HG02840 (cell line): ENCODE data around the gene COX19.

Experiments
- ATAC-seq: cut with Tn5 transposase; IDR thresholded peaks from one replicate; pipeline ENCODE4 v1.9.1; 2021; ENCODE audit warnings: mild to moderate bottlenecking, moderate library complexity, moderate number of reproducible peaks; ENCODE audit not compliant: unreplicated experiment, low FRiP score

COX19 gene, protein sequence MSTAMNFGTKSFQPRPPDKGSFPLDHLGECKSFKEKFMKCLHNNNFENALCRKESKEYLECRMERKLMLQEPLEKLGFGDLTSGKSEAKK

DNA sequence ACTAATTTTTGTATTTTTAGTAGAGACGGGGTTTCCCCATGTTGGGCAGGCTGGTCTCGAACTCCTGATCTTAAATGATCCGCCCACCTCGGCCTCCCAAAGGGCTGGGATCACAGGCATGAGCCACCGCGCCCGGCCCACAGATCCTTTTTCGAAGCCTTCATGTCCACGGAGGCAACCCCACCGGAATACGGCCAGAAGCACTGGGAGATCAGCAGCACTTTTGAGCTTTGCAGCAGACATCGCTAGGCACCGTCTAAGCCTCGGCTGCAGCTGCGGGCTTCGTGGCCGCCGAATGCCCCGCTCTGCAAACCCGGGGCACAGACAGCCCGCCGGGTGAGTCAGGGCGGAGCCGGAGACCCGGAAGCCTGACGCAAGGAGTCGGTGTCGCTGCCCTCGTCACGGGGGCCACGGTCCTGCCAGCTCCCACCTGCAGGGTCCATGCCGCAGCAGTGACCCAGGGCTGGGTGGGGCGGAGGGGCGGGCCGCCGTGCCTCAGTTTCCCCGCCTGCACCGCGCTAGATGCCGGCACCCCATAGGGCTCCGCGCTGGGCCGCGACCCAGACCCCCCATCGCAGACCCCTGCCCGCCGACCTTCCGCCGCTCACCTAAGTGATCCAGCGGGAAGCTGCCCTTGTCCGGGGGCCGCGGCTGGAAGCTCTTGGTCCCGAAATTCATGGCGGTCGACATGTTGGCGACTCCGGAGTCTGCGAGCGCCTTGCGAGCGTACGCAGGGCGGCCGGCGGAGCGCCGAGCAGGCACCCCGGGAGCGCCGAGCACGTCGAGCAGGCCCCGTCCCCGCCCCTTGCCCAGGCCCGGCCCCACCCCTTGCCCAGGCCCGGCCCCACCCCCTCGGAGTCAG, at the start of gene COX19:
TSS of gene COX19 (minus strand) at position 730 of the 862 bp plus-strand sequence. CDS start at position 690, 40 bp downstream.
- peak; percentile 69 for ATAC-seq

DNA sequence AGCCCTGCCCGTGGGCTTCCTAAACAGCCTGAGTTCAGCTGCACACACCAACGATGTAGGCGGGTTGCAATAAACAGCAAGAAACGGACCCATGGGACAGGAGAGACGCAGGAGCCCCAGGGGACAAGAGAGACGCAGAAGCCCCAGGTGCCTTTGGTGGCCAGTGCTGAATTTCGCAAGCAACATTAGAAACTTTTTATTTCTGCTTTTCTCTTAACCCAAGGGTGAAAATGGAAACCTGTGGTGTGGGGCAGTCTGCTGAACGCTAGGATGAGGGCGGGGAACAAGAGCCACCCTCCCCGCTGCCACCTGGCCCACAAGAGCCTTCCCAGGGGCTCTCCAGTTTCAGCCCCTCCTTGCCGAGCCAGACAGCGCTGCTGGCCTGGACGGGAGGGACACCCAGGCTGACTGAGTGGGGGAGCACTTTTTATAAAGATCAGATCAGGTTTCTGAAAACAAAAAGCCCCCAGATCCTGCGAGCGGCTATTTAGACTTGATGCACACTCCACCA, 49.0 kb upstream of the COX19 start:
- peak; percentile 47 for ATAC-seq

DNA sequence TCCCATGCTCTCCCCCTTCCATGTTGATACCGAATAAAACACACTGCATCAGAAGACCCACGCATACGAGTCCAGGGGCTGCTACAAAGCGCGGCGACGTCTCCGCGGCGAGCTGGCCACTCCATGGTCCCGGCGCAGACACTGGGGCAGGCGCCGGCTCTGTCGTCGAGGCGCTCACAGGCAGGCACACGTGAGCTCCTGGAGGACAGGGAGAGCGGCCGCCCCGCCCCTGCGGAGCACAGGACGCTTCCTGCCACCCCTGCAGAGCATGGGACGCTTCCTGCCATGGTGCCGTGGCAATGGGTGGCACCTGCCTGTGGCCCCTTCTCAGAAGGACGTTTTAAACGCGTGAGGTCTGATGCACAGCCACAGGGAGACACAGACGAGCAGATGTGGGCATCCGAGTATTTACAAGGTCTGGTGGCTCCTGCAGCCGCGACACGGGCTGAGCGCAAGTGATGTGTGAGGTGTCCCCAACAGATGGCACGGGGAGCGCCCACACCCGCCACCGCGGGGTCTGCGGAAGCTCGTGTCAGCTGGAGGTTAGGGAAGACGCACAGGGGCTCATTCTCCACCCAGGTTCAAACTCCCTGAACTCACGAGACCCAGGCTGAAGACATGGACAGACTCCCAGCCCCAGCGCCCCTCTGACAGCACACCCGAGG, 47.6 kb upstream of the COX19 start:
- no peak for ATAC-seq

DNA sequence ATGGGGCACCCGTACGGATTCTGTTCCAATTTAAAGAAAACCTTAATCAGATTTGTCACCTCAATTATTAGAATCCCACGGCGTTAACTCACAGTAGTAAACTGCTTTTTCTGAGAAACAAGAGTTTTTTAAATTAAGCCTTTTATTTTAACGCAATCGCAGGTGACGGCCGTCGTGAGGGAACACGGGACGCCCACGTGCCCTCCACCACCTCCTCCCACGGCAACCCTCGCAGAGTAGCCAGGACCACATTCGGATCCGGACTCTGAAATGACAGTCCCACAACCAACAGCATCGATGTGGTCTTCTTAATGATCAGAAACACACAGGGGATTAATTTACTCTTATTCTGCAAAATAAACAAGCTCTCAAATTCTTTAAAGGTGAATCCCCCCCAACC, 47.0 kb upstream of the COX19 start:
- ATAC-seq: no peak

DNA sequence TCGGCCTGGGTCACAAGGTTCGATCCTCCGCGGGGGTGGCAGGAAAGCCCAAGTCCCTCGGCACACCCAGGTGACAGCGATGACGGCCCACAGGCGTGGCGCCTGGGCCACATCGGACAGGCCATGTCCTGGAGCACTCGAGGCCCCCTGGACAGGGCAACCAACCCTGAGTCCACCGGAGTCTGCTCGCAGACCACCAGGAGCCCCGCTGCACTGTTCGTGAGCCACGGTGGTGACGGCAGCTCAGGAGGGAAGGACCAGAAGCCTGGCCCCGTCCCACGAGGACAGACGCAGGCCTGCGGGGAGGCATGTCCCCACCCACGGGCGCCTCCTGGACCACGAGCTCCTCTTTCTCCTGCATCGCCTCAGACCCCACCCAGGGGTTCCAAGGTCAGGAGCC, 46.6 kb upstream of the COX19 start:
- ATAC-seq: no peak

DNA sequence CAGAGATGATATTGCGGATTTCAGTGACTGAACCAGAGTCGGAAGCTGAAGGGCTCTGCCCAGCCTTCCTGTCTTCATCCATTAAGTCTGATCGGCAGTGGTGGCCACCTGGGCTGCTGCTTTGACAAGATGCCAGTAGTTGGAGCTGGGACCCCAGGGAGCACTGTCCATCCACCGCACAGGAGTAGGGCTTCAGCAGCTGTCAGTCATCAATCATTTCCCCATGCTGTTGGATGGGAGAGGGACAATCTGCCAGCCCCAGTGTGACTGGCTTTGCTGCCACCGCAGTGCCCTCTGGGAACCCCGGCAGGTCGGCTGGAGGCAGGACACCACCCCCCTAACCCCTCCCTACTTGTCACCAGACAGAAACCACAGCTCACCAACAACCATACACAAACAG, 46.0 kb upstream of the COX19 start:
- no peak for ATAC-seq

DNA sequence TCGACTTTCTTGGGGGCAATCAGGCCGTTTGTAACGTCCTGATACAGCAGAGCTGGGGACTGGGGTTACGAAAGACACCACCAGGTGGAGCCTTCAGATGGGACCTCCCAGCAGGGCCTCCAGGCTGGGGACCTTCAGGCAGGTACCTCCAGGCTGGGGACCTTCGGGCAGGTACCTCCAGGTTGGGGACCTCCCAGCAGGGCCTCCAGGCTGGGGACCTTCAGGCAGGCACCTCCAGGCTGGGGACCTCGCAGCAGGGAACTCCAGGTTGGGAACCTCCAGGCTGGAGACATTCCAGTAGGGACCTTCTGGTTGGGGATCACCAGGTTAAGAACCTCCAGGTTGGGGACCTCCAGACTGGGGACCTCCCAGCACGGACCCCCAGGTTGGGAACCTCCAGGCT, 45.5 kb upstream of the COX19 start:
- no peak for ATAC-seq

DNA sequence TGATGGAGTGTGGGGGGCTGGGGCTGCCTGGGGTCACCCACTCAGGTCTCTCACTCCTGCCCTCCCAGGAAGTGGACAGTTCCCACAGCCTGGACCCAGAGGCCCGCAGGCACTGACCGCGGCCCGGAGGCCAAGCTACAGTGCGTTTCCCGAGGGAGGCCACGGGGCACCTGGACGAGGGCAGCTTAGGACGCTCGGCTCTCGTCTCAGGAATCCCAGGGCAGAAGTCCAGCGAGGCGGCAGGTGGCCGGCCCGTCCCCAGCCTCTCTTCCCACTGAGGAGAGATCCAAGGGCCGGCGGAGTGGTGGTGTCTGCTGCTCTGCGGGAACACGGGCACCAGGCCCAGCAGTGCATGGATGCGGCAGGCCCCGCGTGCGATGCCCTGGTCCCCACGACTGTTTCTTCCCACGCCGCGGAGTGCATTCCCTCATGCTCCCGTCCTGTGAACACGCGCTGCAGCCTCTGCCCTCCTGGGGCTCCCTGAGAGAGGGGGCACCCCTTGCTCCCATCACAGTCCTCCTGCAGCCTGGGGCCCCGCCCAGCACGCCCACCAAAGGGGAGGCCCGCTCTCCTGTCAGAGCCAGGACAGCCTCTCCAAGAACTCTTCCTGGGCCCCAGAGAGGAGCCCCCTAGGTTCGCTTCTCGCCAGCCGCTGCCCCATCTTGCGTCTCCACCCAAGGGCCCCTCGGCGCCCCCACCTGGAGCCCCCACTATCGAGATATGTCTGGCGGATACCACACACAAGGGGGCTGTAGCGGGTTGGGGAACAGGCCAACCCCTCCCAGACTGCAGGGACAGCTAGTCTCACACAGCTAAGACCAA, 44.7 kb upstream of the COX19 start:
- no peak for ATAC-seq

DNA sequence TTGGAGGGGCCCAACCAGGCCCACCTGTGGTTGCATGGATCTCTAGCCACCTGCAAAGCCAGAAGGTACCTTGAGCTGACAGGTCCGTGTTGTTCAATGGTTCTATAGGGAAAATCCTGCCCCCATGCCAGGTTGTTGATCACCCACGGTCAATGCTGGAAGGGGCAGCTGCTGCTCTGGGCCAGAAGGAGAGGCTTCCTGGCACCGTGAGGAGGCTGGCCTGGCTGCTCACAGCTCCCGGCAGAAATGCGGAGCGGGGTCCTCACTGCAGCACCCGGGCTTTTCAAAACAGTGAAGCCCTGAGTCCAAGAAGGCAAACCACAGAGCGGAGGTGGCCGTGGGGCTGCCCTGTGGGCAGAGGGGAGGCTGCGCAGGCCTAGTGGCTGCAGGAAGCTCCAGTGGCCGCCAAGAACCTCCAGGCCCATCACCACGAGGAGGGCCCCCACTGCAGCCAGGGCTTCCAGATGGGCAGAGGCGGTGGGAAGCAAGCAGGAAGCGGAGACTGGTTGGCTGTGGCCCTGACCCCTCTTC, 44.0 kb upstream of the COX19 start:
- ATAC-seq: no peak

DNA sequence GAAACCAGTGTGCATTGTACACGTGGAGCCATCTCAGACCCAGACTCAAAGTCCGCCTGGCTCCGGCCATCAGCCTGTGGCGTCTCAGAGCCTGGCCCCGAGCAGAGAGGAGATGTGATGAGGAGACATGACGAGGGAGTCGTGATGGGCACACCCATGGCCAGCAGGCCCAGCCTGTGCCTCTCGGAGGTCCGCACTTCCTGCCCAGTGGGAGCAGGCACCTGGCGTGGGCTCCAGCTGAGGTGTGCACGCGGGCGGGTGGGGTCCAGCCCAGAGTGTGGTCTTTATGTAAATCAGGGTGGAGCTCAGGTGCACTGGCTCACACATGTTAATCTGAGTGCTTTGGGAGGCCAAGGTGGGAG, 43.0 kb upstream of the COX19 start:
- no peak for ATAC-seq

DNA sequence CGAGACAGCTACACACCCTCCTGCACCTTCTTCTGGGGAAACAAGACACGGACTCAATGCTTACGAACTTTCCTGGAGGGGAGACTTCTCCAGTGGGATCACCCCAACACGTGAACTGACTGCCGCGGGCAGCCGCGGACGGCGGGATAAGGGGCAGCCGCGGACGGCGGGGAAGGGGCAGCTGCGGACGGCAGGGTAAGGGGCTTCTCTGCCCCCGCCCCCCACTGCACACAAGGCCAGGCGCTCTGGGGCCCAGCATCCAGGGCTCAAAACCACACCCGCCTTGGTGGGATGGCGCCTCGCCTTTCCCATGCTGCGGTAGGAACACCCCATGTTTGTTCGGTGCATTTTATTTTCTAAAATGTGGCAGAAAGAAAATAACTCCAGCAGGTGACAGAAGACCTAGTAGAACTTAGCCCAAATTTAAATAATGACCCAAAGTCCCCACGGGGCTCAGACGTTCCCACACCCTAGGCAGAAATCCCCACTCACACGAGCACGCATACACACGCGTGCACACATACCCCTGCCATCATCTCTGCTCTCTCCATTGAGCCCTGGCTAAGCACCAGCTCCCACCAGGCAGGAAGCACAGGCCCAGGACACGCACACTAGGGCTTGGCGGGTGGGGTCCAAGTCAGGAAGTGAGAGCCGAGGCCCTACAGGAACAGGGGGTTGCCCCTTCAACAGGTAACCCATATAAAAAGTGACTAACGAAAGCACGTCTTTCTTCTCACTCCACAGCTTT, 42.4 kb upstream of the COX19 start:
- ATAC-seq: no peak

DNA sequence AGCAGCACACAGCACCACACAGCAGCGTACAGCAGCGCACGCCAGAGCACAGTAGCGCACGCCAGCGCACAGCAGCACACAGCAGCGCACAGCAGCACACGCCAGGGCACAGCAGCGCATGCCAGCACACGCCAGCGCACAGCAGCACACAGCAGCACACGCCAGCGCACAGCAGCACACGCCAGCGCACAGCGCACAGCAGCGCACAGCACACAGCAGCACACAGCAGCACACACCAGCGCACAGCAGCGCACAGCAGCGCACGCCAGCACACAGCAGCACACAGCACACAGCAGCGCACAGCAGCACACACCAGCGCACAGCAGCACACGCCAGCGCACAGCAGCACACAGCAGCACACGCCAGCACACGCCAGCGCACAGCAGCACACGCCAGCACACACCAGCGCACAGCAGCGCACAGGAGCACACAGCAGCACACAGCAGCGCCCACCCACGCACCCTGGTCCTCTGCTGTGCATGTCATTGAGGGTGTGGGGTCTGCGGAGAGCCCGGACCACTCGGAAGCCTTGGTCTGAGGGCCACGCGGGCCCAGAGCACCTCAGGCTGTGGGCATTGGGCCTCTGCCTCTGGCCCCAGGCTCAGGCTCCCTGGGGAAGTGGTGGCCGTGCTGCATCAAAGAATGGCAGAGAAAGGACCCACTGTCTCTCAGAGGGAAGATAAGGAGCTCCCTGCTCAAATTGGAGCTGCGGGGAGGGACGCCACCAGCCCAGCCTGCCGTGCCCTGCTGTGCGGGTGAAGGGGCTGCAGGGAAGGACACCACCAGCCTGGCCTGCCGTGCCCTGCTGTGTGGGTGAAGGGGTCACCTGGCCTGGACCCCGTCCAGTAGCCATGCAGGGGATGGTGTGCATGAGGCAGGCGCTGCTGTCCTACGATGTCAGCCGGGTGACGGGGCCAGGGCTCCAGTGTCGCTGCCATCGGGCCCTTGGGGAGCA, 41.5 kb upstream of the COX19 start:
- ATAC-seq: no peak

DNA sequence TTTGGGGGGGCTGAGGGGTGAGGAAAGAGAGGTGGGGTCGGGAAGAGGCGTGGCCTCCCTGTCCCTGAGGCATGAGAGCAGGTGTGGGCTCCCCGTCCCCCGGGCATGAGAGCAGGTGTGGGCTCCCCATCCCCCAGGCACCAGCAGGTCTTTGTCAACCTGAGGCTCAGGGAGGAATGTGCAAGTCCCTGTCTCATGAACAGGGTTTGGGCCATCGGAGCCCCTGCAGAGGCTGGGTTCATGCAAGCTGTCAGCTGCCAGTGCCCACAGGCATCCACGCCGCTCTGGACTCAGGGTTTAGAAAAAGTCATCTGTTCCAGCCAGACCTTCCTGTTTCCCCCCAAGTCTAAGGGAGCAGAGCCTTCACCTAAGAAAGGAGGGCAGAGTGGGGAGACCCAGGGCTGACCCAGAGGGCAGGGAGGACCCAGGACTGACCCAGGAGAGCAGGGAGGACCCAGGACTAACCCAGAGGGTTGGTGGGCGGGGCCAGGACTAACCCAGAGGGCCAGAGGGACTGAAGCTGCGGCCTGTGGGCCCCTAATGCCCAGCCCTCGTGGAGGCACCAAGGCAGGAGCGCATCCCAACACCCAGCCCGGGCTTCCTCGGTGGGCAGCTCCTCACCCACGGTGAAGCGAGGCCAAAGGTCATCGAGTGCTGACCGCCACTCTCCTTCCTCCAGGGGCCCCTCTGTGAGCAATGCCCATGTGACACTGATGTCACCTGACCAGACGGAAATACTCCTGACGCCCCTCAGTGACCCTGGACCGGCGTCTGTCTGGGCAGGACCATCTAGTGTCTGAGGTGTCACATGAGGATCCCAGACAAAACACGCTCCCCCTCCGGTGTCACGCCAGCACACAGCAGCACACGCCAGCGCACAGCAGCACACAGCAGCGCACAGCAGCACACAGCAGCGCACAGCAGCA, 40.1 kb upstream of the COX19 start:
- ATAC-seq: no peak

DNA sequence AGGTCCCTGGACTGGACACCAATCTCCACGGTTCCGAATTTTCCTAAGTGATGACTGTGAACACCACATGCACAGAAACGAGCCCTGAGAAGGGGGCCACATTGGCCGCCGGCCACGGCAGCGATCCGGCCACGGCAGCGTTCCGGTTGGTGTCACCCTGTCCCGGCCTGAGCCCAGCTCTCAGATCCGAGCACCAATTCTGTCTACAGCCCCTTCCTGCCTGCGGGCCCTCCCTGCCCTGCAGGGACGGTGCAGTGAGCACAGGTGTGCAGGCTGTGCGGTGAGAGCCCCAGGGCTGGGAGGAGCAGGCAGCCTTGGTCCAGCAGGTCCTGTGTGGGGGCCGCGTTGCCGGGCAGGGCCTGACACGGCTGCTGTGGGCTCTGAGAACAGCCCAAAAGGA, 39.3 kb upstream of the COX19 start:
- ATAC-seq: no peak

DNA sequence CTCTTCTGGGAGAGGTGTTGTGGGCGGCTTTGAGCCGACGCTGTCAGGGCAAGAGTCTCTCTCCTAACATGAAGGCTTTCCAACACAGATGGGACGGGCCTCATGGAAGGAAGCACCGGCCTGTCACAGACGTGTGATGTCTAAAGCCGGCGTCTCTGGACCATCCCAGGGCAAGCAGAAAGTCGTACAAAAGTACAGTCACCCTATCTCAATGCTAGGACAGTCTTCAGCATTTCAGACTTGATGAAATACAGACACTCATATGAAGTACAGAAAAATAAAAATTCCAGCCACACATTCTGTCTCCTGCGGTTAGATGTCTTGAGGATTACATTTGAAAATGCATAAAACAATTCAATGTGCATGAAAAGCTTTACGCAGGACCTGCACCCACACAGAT, 38.2 kb upstream of the COX19 start:
- ATAC-seq: no peak

DNA sequence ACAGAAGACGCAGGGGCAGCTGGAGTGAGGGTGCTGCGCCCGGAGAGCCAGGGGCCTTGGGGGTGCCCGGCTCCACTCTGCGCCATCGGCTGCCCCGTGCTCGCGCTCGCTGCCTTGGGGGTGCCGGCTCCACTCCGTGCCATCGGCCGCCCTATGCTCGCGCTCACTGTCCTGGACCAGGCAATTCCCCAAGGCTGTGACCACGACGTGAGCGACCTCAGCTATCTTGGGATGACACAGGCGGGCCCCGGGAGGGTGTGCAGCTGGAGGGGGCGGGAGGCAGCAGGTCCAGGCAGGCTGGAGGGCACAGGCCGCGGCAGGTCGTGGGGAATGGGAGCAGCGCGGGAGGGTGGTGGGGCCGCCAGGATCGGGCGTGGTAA, 37.4 kb upstream of the COX19 start:
- no peak for ATAC-seq

DNA sequence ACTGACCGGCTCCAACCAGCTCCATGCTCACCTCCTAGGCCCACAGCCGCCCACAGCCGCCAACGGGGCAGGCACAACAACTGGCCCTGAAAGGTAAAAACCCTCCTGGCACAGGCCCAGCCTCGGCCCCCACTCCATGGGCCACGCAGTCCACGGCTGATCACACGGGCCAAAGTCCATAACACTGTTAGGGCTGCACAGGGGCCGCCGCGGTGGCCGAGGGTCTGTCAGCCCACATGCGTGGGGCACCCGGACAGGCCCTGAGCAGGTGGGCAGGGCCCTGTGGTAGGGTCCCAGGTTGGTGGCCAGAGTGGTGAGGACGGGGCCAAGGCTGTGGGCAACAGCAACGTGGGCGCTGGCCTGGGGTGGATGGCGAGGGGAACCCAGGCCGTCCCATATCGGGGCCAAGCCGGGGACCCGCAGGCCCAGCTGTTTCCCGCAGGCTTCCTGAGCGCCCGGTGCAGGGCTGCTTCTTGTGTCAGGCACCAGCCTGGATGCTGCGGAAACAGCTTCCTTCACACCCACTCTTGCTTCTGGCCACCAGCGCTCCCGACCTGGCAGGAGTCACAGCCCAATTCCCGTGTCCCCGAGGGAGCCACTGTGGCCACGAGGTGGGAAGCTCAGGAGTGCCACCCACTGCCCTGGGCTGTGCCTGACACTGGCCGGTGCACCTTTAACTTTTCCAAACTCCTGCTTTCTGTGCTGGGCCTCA, 36.8 kb upstream of the COX19 start:
- ATAC-seq: no peak
